GM19239 (cell line): Measurements from ENCODE around the gene ZSWIM8.
A peak's percentile ranks its signal among the peaks of the same experiment; 100 is the strongest.
"Not testable (repeated sequence)": the region's sequence is repeated elsewhere in the genome, so short reads cannot be mapped to it uniquely, and the experiment has no call there.

Experiments
- DNase-seq: peaks from one replicate; pipeline ENCODE4 v3.0.0; 2011; ENCODE audit warnings: low spot score; ENCODE audit not compliant: insufficient read length
- FAIRE-seq: peaks from 2 replicates; lab custom pipeline; 2011; peaks lifted over from hg19 to GRCh38; lab: Jason Lieb, UNC

Gene ZSWIM8

GRCh38 chr10:73791871-73792400 lies 6.5 kb downstream of the ZSWIM8 start:
- no peak for FAIRE-seq

GRCh38 chr10:73793456-73793855 lies 8.1 kb downstream of the ZSWIM8 start:
- no peak for FAIRE-seq

More at GRCh38 chr10:73791871-73792400, 6.5 kb downstream of the ZSWIM8 start:
- DNase-seq: no peak

DNA sequence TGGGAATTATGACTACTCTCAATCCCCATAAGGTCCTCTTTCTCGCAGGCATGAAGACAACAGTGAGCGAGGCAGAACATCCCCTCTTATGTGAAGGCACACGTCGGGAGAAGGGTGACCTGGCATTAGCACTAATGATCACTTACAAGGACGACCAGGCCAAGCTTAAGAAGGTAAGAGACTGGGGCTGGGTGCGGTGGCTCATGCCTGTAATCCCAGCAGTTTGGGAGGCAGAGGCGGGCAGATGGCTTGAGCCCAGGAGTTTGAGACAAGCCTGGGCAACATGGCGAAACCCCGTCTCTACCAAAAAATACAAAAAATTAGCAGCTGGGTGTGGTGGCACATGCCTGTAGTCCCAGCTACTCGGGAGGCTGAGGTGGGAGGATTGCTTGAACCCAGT lies 10.1 kb downstream of the ZSWIM8 start:
- DNase-seq, FAIRE-seq: not testable (repeated sequence)

More at GRCh38 chr10:73793456-73793855, 8.1 kb downstream of the ZSWIM8 start:
- DNase-seq: no peak

GRCh38 chr10:73796035-73796434 lies 10.6 kb downstream of the ZSWIM8 start:
- not testable (repeated sequence) for FAIRE-seq, DNase-seq

DNA sequence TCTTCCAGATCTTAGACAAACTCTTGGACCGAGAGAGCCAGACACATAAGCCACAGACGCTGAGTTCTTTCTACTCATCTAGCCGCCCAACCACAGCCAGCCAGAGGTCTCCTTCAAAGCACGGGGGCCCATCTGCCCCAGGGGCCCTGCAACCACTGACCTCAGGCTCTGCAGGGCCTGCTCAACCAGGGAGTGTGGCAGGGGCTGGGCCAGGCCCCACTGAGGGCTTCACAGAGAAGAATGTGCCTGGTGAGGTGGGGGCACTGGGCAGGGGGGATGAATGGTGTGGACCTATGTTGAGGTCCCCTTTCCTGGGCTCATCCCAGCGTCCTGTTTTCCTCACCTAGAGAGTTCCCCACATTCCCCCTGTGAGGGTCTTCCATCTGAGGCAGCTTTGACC lies 11.4 kb downstream of the ZSWIM8 start:
- DNase-seq: no peak
- no peak for FAIRE-seq

DNA sequence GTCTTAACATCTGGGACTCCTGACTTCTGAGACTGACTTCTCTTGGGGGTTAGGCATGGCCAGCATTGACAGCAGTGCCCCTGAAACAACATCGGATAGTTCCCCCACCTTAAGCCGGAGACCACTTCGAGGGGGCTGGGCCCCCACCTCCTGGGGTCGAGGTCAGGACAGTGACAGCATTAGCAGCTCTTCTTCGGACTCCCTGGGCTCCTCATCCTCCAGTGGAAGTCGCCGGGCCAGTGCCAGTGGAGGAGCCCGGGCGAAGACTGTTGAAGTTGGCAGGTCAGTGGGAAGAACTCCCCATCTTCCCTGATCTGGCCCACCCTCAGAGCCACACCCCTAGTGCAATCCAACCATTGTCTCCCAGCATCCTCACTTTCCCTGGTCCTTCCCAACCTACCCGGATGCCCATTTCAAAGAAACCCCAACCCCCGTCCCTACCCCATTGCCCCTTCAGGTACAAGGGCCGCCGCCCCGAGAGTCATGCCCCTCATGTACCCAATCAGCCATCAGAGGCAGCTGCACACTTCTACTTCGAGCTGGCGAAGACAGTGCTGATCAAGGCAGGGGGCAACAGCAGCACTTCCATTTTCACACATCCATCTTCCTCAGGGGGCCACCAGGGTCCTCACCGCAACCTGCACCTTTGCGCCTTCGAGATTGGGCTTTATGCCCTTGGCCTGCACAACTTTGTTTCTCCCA lies 12.1 kb downstream of the ZSWIM8 start:
- DNase-seq (no peak), FAIRE-seq (no peak)

DNA sequence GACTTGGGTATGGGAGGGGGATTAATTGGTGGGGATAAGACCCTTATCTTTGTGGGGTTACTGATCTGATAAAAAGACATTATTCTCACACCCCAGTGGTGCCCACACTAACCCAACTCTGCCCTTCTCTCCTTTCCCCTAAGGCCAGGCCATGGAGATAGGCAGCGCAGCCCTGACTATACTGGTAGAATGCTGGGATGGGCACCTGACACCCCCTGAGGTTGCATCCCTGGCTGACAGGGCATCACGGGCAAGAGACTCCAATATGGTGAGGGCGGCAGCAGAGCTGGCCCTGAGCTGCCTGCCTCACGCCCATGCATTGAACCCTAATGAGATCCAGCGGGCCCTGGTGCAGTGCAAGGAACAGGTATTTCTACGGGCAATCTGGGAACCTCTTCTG lies 12.7 kb downstream of the ZSWIM8 start:
- DNase-seq (no peak), FAIRE-seq (no peak)

GRCh38 chr10:73798927-73799560 lies 13.6 kb downstream of the ZSWIM8 start:
- no peak for FAIRE-seq
- DNase-seq: no peak

DNA sequence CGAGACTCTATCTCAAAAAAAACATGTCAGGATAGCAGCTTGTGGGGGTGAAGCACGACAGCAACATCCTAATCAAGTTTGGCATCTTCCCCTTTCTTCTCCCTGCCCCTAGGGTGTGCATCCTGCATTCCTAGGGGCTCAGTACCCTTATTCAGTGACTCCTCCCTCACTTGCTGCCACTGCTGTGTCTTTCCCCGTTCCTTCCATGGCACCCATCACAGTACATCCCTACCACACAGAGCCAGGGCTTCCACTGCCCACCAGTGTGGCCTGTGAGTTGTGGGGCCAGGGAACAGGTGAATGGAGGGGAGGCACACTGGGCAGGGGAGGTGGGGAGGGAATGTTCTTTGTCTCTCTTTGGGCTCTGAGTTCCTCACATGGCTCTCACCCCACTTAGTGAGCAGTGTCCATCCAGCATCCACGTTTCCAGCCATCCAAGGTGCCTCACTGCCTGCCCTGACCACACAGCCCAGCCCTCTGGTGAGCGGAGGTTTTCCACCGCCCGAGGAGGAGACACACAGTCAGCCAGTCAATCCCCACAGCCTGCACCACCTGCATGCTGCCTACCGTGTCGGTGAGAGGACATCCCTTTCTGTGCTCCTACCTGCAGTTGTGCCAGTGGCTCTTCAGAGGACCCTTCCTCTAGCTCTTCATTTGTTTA lies 14.6 kb downstream of the ZSWIM8 start:
- FAIRE-seq (no peak), DNase-seq (no peak)

DNA sequence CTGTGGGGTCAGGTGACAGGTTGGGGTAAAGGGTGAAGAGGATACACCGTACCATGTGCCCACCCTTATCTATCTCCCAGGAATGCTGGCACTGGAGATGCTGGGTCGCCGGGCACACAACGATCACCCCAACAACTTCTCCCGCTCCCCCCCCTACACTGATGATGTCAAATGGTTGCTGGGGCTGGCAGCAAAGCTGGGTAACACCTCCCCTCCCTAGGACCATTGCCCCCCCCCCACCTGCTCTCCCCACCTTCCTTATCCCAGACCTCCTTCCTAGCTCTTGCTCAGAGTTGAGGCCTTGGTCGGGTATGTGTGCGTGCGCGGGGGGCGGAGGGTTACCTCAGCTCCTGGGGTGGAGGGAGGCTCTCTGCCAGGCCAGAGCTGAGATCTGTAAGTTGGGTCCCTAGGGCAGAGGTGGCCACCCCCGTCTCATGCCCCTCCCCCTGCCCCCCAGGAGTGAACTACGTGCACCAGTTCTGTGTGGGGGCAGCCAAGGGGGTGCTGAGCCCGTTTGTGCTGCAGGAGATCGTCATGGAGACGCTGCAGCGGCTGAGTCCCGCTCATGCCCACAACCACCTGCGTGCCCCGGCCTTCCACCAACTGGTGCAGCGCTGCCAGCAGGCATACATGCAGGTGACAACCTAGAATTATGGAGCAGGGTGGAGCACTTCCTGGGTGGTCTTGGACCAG lies 15.3 kb downstream of the ZSWIM8 start:
- FAIRE-seq: no peak
- no peak for DNase-seq

DNA sequence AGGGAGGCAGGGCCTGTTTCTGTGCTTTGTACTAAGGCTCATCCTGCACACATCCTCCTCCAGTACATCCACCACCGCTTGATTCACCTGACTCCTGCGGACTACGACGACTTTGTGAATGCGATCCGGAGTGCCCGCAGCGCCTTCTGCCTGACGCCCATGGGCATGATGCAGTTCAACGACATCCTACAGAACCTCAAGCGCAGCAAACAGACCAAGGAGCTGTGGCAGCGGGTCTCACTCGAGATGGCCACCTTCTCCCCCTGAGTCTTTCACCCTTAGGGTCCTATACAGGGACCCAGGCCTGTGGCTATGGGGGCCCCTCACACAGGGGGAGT lies 15.8 kb downstream of the ZSWIM8 start:
- DNase-seq: no peak
- no peak for FAIRE-seq

DNA sequence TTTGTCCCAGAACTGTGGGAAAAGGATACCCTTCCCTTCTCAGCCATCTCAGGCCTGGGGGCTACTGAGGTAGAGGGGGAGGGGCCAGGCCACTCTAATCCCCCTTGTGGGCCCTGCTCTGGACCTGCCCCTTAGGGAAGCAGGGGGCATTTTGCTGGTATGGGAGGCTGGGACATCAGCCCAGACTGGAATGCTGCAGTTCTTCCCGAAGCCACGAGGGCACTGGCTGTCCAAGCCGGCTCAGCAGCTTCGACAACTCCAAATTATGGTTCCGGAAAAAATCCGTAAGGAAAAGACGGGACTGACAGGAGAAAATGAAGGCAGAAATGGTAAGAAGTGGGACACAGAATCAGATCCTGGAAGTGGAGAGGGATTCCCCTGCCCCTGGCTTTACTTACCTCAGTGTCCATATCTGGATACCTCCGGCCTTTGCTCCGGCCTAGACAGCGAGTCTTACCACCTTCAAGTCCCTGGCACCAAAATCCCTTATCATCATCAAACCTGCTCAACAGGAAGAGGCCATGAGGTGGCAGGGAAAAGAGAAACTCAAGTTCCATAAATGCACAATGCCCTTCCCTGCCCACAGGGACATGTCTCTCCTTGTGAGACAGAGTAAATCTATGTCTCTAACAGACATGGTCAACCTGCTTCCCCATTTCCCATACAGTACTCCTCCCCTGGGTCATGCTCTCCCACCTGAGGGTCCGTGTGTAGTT lies 17.0 kb downstream of the ZSWIM8 start:
- FAIRE-seq (no peak), DNase-seq (no peak)

- FAIRE-seq (peak; percentile 83), DNase-seq (no peak)
Observed at GRCh38 chr10:73803680-73804286, 18.4 kb downstream of the ZSWIM8 start.

- DNase-seq (no peak), FAIRE-seq (no peak)
Observed at GRCh38 chr10:73806176-73806950, 21.0 kb downstream of the ZSWIM8 start.

DNA sequence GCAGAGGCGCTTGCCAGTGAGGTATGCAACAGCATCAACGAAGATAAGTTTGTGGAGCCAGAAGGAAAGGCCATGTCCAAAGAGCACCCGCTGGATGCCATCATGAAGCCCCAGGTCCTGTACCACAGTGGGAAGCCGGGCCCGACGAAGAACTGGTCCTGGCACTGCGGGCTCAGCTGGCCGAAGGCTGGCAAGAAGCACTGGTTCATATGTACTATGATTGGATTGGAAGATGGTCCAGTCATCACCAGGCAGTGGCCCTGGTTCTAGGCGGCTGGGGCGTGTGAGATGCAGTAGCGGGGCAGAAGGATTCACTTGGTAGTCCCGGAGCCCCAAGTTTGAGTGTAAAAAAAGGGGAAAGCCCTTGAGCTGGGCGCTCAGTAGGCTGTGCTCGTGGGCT lies 22.1 kb downstream of the ZSWIM8 start:
- FAIRE-seq: no peak
- no peak for DNase-seq

DNA sequence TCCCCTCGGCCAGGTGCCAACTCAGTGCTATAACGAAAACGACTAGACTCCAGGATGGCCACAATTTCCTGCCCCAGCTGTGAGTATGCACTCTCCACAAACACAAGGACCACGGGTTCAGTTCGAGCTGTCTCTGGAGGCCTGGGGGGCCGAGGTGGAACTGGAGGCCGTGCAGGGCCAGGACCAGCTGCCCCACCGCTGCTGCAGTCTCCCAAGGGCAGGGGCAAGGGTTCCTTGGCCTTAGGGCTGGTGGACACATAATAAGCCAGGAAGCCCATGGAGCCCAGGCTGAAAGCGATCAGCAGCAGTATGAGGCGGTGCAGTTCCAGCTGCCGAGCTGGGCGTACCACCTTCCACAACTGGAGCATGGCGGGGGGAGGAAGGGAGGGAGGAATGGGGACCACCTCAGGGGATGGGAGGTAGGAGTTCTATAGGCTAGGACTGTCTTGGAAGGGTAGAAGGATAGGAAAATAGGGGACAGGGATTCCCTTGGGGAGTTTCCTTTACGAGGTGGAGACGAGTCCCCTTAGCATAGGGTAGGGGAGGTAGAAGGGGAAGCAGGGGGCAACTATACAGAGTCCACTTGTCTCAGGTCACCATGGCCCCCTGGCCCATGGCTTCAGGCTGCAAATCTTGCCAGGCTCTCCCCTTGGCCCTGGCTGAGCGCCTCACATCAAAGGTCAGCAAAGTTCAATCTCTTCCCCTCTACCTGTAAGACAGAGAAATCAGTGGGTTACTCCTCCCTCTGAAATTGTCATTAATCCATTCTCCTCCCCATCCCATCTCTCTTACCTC lies 22.8 kb downstream of the ZSWIM8 start:
- FAIRE-seq (no peak), DNase-seq (no peak)

GRCh38 chr10:73809061-73809818 lies 23.8 kb downstream of the ZSWIM8 start:
- no peak for DNase-seq
- FAIRE-seq: no peak
